Thoracic aorta (tissue), 2 donors: ENCODE results near the gene CARS2. TPM values are rescaled to one million over a fixed set of nuclear protein-coding genes. Genes with fewer than 3 reads are reported as not detected.

Source experiments
- ATAC-seq: fragments of 150-250 bp; one replicate; pipeline ENCODE4 v1.8.0; 2017; ENCODE audit warnings: low read depth; ENCODE audit not compliant: insufficient number of reproducible peaks, low FRiP score
- DNase-seq: peaks from one replicate; pipeline ENCODE4 v3.0.0-alpha.2; 2020; ENCODE audit warnings: low spot score
- H3K27ac ChIP-seq, 2 donors: fragments of 200-600 bp; sonication (generic); 1 replicate in 1 of 2; 2 replicates in 1 of 2; pipeline ENCODE4 v1.5.1; 2016; ENCODE audit warnings: mild to moderate bottlenecking in 2 of 2, moderate library complexity in 2 of 2
- H3K27me3 ChIP-seq: fragments of 200-600 bp; sonication (generic); replicated peaks from 2 replicates; pipeline ENCODE4 v1.6.0; 2016; ENCODE audit warnings: mild to moderate bottlenecking; ENCODE audit not compliant: insufficient read depth
- H3K36me3 ChIP-seq: fragments of 200-600 bp; sonication (generic); one replicate; pipeline ENCODE4 v1.5.1; 2016
- H3K4me1 ChIP-seq, 2 donors: fragments of 200-600 bp; sonication (generic); 1 replicate in 1 of 2; 2 replicates in 1 of 2; pipeline versions ENCODE4 v1.5.1 to v1.6.0; 2016; ENCODE audit warnings: low read depth in 2 of 2, mild to moderate bottlenecking in 1 of 2; ENCODE audit not compliant: control insufficient read depth in 1 of 2
- H3K4me3 ChIP-seq: fragments of 200-600 bp; sonication (generic); 2 replicates; pipeline ENCODE4 v1.5.1; 2016; ENCODE audit warnings: mild to moderate bottlenecking
- H3K9me3 ChIP-seq: fragments of 200-600 bp; sonication (generic); 2 replicates; pipeline ENCODE4 v1.5.1; 2016
- total RNA-seq, 2 donors: library from RNA; depleted of rRNA; stranded (reverse); fragments of >200 nt; gene quantifications; one replicate each; pipeline versions ENCODE4 v1.1.0 to v1.2.3, GENCODE V29; 2016
- TF ChIP-seq, protein P1 (sequence below): fragments of 200-600 bp; sonication (generic); IDR thresholded peaks from one replicate; pipeline ENCODE4 v1.5.1; 2019; ENCODE audit warnings: antibody characterized with exemption

CARS2 gene, protein sequence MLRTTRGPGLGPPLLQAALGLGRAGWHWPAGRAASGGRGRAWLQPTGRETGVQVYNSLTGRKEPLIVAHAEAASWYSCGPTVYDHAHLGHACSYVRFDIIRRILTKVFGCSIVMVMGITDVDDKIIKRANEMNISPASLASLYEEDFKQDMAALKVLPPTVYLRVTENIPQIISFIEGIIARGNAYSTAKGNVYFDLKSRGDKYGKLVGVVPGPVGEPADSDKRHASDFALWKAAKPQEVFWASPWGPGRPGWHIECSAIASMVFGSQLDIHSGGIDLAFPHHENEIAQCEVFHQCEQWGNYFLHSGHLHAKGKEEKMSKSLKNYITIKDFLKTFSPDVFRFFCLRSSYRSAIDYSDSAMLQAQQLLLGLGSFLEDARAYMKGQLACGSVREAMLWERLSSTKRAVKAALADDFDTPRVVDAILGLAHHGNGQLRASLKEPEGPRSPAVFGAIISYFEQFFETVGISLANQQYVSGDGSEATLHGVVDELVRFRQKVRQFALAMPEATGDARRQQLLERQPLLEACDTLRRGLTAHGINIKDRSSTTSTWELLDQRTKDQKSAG
- total RNA-seq: 10 to 100 TPM; 45.9 to 70.4 TPM

DNA sequence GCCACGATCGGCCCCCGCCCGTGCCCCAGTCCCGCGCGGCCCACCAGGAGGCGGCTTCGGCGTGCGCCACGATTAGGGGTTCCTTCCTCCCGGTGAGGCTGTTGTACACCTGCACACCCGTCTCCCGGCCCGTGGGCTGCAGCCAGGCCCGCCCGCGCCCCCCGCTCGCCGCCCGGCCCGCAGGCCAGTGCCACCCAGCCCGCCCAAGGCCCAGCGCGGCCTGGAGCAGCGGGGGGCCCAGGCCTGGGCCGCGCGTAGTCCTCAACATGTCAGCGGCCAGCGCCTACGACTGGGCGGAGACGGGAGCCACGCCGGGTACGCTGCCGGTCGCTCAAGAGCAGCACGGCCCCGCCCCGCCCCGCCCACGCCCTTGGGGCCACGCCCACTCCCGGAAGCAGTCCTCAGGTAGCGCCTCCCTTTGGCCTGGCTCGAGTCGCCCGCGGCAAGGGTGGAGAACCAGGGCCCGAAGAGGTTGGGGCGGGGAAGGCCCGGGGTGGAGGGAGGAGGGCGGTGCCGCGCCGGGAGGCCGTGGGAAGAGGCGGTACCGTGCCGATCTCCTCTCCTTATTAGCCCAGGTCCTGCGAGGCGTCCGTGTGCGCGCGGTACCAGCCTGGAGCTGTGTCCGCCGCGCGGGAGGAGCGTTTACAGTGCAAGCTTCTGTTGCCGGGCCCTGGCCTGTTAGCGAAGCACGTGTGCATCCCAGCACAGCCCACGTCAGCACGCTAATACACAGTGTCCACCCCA, at the start of gene CARS2:
CARS2 (minus strand) TSS at position 291 of the 744 bp plus-strand sequence; CDS start at position 268, 23 bp downstream.
- no peaks in the 10 kb centered on the region for H3K9me3 ChIP-seq
- peaks cover 3% of the 10 kb centered on the region for H3K36me3 ChIP-seq
- H3K27me3 ChIP-seq: no peaks in the 10 kb centered on the region
- peak within 1 kb of the TSS; percentile 89 for H3K4me3 ChIP-seq
- TF ChIP-seq, protein P1, sequence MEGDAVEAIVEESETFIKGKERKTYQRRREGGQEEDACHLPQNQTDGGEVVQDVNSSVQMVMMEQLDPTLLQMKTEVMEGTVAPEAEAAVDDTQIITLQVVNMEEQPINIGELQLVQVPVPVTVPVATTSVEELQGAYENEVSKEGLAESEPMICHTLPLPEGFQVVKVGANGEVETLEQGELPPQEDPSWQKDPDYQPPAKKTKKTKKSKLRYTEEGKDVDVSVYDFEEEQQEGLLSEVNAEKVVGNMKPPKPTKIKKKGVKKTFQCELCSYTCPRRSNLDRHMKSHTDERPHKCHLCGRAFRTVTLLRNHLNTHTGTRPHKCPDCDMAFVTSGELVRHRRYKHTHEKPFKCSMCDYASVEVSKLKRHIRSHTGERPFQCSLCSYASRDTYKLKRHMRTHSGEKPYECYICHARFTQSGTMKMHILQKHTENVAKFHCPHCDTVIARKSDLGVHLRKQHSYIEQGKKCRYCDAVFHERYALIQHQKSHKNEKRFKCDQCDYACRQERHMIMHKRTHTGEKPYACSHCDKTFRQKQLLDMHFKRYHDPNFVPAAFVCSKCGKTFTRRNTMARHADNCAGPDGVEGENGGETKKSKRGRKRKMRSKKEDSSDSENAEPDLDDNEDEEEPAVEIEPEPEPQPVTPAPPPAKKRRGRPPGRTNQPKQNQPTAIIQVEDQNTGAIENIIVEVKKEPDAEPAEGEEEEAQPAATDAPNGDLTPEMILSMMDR: no peak
- H3K4me1 ChIP-seq: peaks cover 10 to 33% of the 10 kb centered on the region in 2 donors
- peak within 1 kb of the TSS; percentile 70 to 72 for H3K27ac ChIP-seq
- peak; percentile 97 for ATAC-seq
- DNase-seq: peak; percentile 90

DNA sequence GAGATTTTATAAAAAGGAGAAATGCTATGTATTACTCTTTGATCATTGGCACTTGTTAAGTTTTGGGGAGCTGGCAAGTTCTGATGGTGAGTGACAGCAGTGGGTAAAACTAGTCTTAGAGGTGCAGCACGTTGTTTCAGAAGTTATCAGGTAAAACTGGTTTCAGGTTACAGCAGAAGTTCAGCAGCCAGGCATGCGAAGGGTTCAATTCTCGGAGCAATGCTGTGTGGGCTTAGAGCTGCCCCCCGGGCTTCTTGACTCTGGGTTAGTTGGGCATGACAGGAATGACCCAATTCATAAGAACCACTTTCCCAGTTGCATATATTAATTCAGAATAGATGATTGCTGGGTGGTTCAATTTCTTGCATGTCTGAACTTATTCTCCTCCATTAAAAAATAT, 42.4 kb upstream of the CARS2 start:
- Histone ChIP-seq H3K27ac (no peak overlapping the region), H3K4me1 (no peaks in the 10 kb centered on the region), H3K4me3 (no peak overlapping the region), H3K9me3 (no peaks in the 10 kb centered on the region), H3K36me3 (no peaks in the 10 kb centered on the region), H3K27me3 (no peaks in the 10 kb centered on the region)
- DNase-seq: no peak
- no peak for ATAC-seq
- TF ChIP-seq, protein P1: no peak

DNA sequence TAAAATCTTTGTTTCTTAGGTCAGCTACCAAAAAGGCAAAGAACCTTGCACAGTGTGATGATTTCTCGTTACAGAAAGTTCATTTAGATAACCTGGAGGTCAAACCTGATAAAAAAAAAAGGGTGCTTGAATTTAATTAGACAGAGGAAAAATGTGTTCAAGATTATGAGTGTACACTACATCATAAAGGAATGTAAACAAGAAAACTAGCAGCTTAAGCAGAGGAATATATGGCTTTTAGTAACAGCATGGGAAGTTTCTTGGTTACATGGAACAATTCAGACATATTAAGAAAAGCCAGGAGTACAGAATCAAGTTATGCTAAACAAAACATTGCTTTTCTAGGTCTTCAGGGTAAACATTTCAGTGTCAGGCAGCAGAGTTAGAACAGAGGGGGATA, 40.5 kb upstream of the CARS2 start:
- Histone ChIP-seq H3K27me3 (no peaks in the 10 kb centered on the region), H3K27ac (no peak overlapping the region), H3K4me3 (no peak overlapping the region)

DNA sequence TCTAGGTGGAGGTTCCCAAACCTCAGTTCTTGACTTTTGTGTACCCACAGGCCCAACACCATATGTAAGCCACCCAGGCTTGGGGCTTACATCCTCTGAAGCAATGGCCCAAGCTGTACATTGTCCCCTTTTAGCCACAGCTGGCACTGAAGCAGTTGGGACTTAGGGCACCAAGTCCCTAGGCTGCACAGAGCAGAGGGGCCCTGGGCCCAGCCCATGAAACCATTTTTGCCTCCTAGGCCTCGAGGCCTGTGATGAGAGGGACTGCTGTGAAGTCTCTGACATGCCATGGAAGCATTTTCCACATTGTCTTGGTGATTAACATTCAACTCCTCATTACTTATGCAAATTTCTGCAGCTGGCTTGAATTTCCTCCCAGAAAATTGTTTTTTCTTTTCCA, 37.8 kb upstream of the CARS2 start:
- Histone ChIP-seq H3K4me1 (no peaks in the 10 kb centered on the region), H3K36me3 (no peaks in the 10 kb centered on the region), H3K4me3 (no peak overlapping the region), H3K27me3 (no peaks in the 10 kb centered on the region), H3K27ac (no peak overlapping the region), H3K9me3 (no peaks in the 10 kb centered on the region)
- ATAC-seq (no peak), DNase-seq (no peak)
- TF ChIP-seq, protein P1: no peak

More for the DNA sequence above, 40.5 kb upstream of the CARS2 start:
- TF ChIP-seq, protein P1: no peak
- no peaks in the 10 kb centered on the region for H3K36me3 ChIP-seq
- no peaks in the 10 kb centered on the region for H3K4me1 ChIP-seq
- no peak for ATAC-seq
- no peaks in the 10 kb centered on the region for H3K9me3 ChIP-seq
- DNase-seq: no peak

DNA sequence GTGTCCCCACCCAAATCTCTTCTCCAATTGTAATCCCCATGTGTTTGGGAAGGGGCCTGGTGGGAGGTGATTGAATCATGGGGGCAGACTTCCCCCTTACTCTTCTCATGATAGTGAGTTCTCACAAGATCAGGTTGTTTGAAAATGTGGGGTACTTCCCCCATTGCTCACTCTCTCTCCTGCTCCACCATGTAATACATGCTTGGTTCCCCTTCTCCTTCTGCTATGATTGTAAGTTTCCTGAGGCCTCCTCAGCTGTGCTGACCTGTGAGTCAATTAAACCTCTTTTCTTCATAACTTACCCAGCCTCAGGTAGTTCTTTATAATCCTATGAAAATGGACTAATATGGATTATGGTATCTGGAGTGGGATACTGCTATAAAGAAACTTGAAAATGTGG, 31.6 kb upstream of the CARS2 start:
- no peaks in the 10 kb centered on the region for H3K9me3 ChIP-seq
- no peak for DNase-seq

More for the DNA sequence above, 31.6 kb upstream of the CARS2 start:
- Histone ChIP-seq H3K27ac (no peak overlapping the region), H3K36me3 (no peaks in the 10 kb centered on the region), H3K4me3 (no peak overlapping the region), H3K4me1 (no peaks in the 10 kb centered on the region), H3K27me3 (no peaks in the 10 kb centered on the region)
- TF ChIP-seq, protein P1: no peak
- no peak for ATAC-seq
